HuH-7.5 (cell line): Measurements from ENCODE around the gene CLPTM1L.

Experiments
- DNase-seq: peaks from one replicate; pipeline ENCODE4 v3.0.0; 2011; ENCODE audit warnings: low spot score

CLPTM1L gene

GRCh38 chr5:1344975-1345838, at the start of gene CLPTM1L:
CLPTM1L (minus strand) TSS chr5:1345099; CDS start chr5:1344841, 258 bp downstream.
- peak; percentile 96 for DNase-seq

GRCh38 chr5:1393571-1394501, 48.9 kb upstream of the CLPTM1L start:
- DNase-seq, result no peak

GRCh38 chr5:1392801-1393565, 48.1 kb upstream of the CLPTM1L start:
- no peak for DNase-seq

- no peak for DNase-seq
Observed at GRCh38 chr5:1392261-1392660, 47.4 kb upstream of the CLPTM1L start.

GRCh38 chr5:1391691-1392090, 46.8 kb upstream of the CLPTM1L start:
- DNase-seq, result no peak

GRCh38 chr5:1390861-1391600, 46.1 kb upstream of the CLPTM1L start:
- DNase-seq, result no peak

- DNase-seq, result no peak
Observed at GRCh38 chr5:1390333-1390732, 45.4 kb upstream of the CLPTM1L start.

GRCh38 chr5:1388383-1388967, 43.6 kb upstream of the CLPTM1L start:
- DNase-seq, result no peak

- DNase-seq, result no peak
Observed at GRCh38 chr5:1387876-1388275, 43.0 kb upstream of the CLPTM1L start.

GRCh38 chr5:1387059-1387755, 42.3 kb upstream of the CLPTM1L start:
- DNase-seq, result no peak

- peak; percentile 46 for DNase-seq
Observed at GRCh38 chr5:1386274-1386717, 41.4 kb upstream of the CLPTM1L start.

- DNase-seq, result peak; percentile 88
Observed at GRCh38 chr5:1385395-1386273, 40.7 kb upstream of the CLPTM1L start.

GRCh38 chr5:1384521-1384920, 39.6 kb upstream of the CLPTM1L start:
- no peak for DNase-seq

GRCh38 chr5:1383886-1384401, 39.0 kb upstream of the CLPTM1L start:
- DNase-seq, result no peak

GRCh38 chr5:1383344-1383743, 38.4 kb upstream of the CLPTM1L start:
- DNase-seq, result no peak

- no peak for DNase-seq
Observed at GRCh38 chr5:1382248-1382700, 37.4 kb upstream of the CLPTM1L start.

- DNase-seq, result no peak
Observed at GRCh38 chr5:1381370-1382247, 36.7 kb upstream of the CLPTM1L start.

- DNase-seq, result no peak
Observed at GRCh38 chr5:1380910-1381309, 36.0 kb upstream of the CLPTM1L start.
